Adrenal gland (tissue), 12 donors: Measurements from ENCODE around the gene CCSER1. TPM values are rescaled to one million over a fixed set of nuclear protein-coding genes. Genes with fewer than 3 reads are reported as not detected.

Experiments
- DNase-seq, 7 donors: peaks; one replicate each; pipeline ENCODE4 v3.0.0-alpha.2; 2019 to 2020
- H3K27ac ChIP-seq, 5 donors: fragments of 200-600 bp; sonication (generic) in 4 of 5; 1 replicate in 3 of 5; 2 replicates in 2 of 5; pipeline versions ENCODE4 v1.5.1 to v1.8.0; 2016 to 2020; ENCODE audit warnings: mild to moderate bottlenecking in 1 of 5
- H3K27me3 ChIP-seq: fragments of 200-600 bp; 2 replicates; pipeline ENCODE4 v1.8.0; 2021
- H3K36me3 ChIP-seq, 2 donors: fragments of 200-600 bp; replicated peaks in 1 of 2; 1 replicate in 1 of 2; 2 replicates in 1 of 2; pipeline versions ENCODE4 v1.5.1 to v1.8.0; 2018 to 2022
- H3K4me1 ChIP-seq, 2 donors: fragments of 200-600 bp; replicated peaks in 1 of 2; 1 replicate in 1 of 2; 2 replicates in 1 of 2; pipeline versions ENCODE4 v1.5.1 to v1.8.0; 2018 to 2021
- H3K4me3 ChIP-seq, 4 donors: fragments of 200-600 bp; sonication (generic) in 3 of 4; one replicate each; pipeline ENCODE4 v1.5.1; 2016 to 2018
- H3K9me3 ChIP-seq, 3 donors: fragments of 200-600 bp; sonication (generic) in 1 of 3; replicated peaks in 1 of 3; 1 replicate in 2 of 3; 2 replicates in 1 of 3; pipeline versions ENCODE4 v1.5.1 to v1.8.0; 2016 to 2021
- CTCF ChIP-seq, 6 experiments: fragments of 450-650 bp in 4 of 6; fragments of 200-600 bp in 2 of 6; sonication (generic) in 1 of 6; IDR thresholded peaks; 1 replicate in 5 of 6; 2 replicates in 1 of 6; pipeline versions ENCODE4 v1.5.1 to v1.8.0; 2016 to 2021; ENCODE audit warnings: antibody characterized with exemption in 6 of 6, mild to moderate bottlenecking in 2 of 6, moderate library complexity in 1 of 6
- POLR2A ChIP-seq, 2 donors: fragments of 450-650 bp; IDR thresholded peaks; one replicate each; pipeline ENCODE4 v1.6.1; 2017; ENCODE audit warnings: antibody characterized with exemption in 2 of 2, mild to moderate bottlenecking in 2 of 2, moderate library complexity in 1 of 2
- WGBS, 4 donors: extraction: QIAGEN DNeasy Blood & Tissue Kit in 2 of 4; methylation state at CpG; one replicate each; pipeline versions ENCODE4 v1.1.5 to v1.1.7; 2013 to 2017; 5-methylcytosine and 5-hydroxymethylcytosine counted together
- intact Hi-C, 2 donors: fragments of 100-400 bp; cut with DNase I; formaldehyde crosslinking; loops; one replicate each; pipeline versions ENCODE4 v1.14.1 to v1.15.0; 2022 to 2023
- polyA plus RNA-seq, 3 donors: library from polyadenylated mRNA; stranded (reverse); fragments of 200-250 nt in 2 of 3; fragments of 350-450 nt in 1 of 3; fragmentation: Illumina TruSeq in 1 of 3; extraction: RNeasy Lipid Tissue Mini Kit (QIAGEN cat#74804) in 1 of 3; gene quantifications; one replicate each; pipeline ENCODE4 v1.2.3, GENCODE V29; 2013 to 2014
- total RNA-seq, 9 donors: library from RNA; depleted of rRNA in 4 of 9; stranded (reverse); fragments of >200 nt in 4 of 9; fragments of 120-200 nt in 1 of 9; fragmentation: NEBNext Ultra II Directional in 1 of 9; extraction: Animal tissue kit (Norgen Biotek cat#: 25700) in 1 of 9; gene quantifications; one replicate each; pipeline versions ENCODE4 v1.1.0 to v1.2.4, GENCODE V29; 2013 to 2023
- donor health status: healthy with polysubstance abuse.
- donor health status: Bipolar disorder and iron deficiency.
- donor health status: DM: yes; HTN: yes; CAD: no.
- donor health status: DM: no; HTN: no; CAD: no.
- donor health status: DM: no; HTN: no; CAD: no.
- donor health status: DM: yes; HTN: yes; CAD: no.

CCSER1 gene
- total and polyA plus RNA-seq, 12 donors, result 0.14 to 11.7 (median 2.3) TPM; not detected in 1

DNA sequence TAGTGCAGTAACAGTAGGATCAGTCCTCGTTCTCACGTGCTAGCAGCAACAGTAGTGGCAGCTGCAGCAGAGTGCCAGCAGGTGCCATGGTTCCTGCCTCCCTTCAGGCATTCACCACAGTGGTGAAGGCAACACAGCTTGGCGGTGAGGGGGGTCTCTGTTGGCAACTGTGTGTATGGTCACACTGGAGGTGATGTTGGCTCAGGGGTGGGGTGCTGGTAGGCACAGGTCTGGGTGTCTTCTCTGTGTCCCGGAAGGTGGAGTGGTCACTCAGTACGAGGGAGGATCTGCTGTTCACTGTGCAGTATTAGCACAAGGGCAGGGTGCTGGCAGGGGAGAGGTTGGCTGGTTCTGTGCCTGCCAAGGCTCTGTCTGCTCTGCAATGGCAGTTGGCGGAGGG is 671.8 kb downstream of the CCSER1 start:
- Histone ChIP-seq H3K27me3 (no peaks in the 10 kb centered on the region), H3K9me3 (no peaks in the 10 kb centered on the region), H3K27ac (no peak overlapping the region), H3K36me3 (no peaks in the 10 kb centered on the region), H3K4me3 (no peak overlapping the region), H3K4me1 (no peaks in the 10 kb centered on the region)
- WGBS, 4 donors, result 81 to 92% (median 87%) methylated on average over 5 to 6 of the region's 6 CpGs
- DNase-seq, result no peak
- intact Hi-C loops, result no loop called here
- TF ChIP-seq POLR2A (IDR thresholded peaks at IDR 0.05), result no peak
- no peak for TF ChIP-seq CTCF (IDR thresholded peaks at IDR 0.05)

DNA sequence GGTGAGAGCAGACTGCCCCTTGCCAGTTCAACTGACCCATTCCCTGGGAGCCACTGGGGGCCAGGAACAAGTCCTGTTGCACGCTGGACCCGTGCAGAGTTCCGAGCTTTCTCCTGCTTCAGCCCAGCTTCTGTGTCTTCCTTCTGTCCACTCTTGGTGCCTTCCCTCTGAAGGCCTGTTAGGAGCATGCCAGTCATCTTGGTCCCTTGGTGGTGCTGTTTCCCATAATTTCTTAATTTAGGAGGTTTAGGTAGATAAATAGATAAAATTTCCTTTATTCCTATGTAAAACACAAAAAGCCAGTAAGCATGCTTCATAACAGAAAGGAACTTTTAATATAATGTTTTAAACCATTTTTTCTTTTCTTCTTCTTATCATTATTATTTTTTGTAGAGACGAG is 672.7 kb downstream of the CCSER1 start:
- no peak overlapping the region for H3K27ac ChIP-seq

DNA sequence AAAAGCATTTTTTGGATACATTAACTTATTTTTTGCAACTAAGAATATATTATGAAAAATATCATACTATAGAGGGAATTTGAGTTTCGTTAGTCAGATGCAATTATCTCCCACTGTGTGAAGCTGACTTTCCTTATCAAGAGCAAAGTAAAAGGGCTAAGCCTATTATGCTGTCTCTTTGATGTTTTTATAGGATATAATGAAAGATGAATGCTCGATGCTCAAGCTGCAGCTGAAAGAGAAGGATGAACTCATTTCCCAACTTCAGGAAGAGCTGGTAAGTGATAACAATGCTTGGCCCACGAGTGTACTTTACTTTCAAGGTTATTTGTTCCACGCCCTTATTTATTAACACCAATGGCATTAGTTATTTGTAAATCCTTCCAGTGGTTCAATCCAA is 688.4 kb downstream of the CCSER1 start:
- 40 to 52% (median 45%) methylated on average over 4 of the region's 4 CpGs for WGBS, 4 donors
- Histone ChIP-seq H3K9me3 (no peaks in the 10 kb centered on the region), H3K4me1 (no peaks in the 10 kb centered on the region), H3K4me3 (no peak overlapping the region), H3K36me3 (no peaks in the 10 kb centered on the region), H3K27me3 (no peaks in the 10 kb centered on the region), H3K27ac (no peak overlapping the region)
- intact Hi-C loops, result no loop called here
- DNase-seq, result no peak
- no peak for TF ChIP-seq POLR2A (IDR thresholded peaks at IDR 0.05)
- TF ChIP-seq CTCF (IDR thresholded peaks at IDR 0.05), result no peak

More for the DNA sequence above, 672.7 kb downstream of the CCSER1 start:
- intact Hi-C loops, result no loop called here
- Histone ChIP-seq H3K36me3 (no peaks in the 10 kb centered on the region), H3K27me3 (no peaks in the 10 kb centered on the region), H3K4me1 (no peaks in the 10 kb centered on the region), H3K4me3 (no peak overlapping the region), H3K9me3 (no peaks in the 10 kb centered on the region)
- no peak for DNase-seq
- TF ChIP-seq POLR2A (IDR thresholded peaks at IDR 0.05), result no peak
- TF ChIP-seq CTCF (IDR thresholded peaks at IDR 0.05), result no peak
- WGBS, 4 donors, result 78 to 93% (median 87%) methylated on average over 4 of the region's 4 CpGs

- Histone ChIP-seq H3K36me3 (no peaks in the 10 kb centered on the region), H3K4me1 (no peaks in the 10 kb centered on the region), H3K4me3 (no peak overlapping the region), H3K27me3 (no peaks in the 10 kb centered on the region), H3K9me3 (no peaks in the 10 kb centered on the region), H3K27ac (no peak overlapping the region)
- intact Hi-C loops, result no loop called here
- WGBS, 4 donors, result 56 to 75% (median 62%) methylated on average over 2 of the region's 2 CpGs
- DNase-seq, result no peak
- TF ChIP-seq CTCF (IDR thresholded peaks at IDR 0.05), result no peak
- TF ChIP-seq POLR2A (IDR thresholded peaks at IDR 0.05), result no peak
Measured at GRCh38 chr4:90816754-90817153, 689.6 kb downstream of the CCSER1 start.
